Lower leg skin (tissue), 4 donors: ENCODE data around the gene ARHGAP27. TPM values are rescaled to one million over a fixed set of nuclear protein-coding genes. Genes with fewer than 3 reads are reported as not detected.
"Not testable (repeated sequence)": the region's sequence is repeated elsewhere in the genome, so short reads cannot be mapped to it uniquely, and the experiment has no call there.

ENCODE experiments used
- DNase-seq, 2 donors: peaks; one replicate each; pipeline ENCODE4 v3.0.0-alpha.2; 2019; ENCODE audit warnings: low spot score in 2 of 2
- H3K4me3 ChIP-seq: fragments of 200-600 bp; sonication (generic); 2 replicates; pipeline ENCODE4 v1.5.1; 2017; ENCODE audit warnings: mild to moderate bottlenecking, low read depth; ENCODE audit not compliant: poor library complexity, severe bottlenecking
- CTCF ChIP-seq, 3 donors: fragments of 450-650 bp; IDR thresholded peaks; one replicate each; pipeline ENCODE4 v1.5.1; 2016; ENCODE audit warnings: antibody characterized with exemption in 3 of 3, mild to moderate bottlenecking in 3 of 3, moderate library complexity in 2 of 3
- POLR2A ChIP-seq, 2 donors: fragments of 450-650 bp; IDR thresholded peaks; one replicate each; pipeline ENCODE4 v1.6.1; 2016 to 2017; ENCODE audit warnings: antibody characterized with exemption in 2 of 2, mild to moderate bottlenecking in 1 of 2, moderate library complexity in 1 of 2
- WGBS, 2 donors: methylation state at CpG; one replicate each; pipeline ENCODE4 v1.1.5; 2018; 5-methylcytosine and 5-hydroxymethylcytosine counted together
- intact Hi-C: fragments of 100-400 bp; cut with DNase I; formaldehyde crosslinking; loops from one replicate; pipeline ENCODE4 v1.15.0; 2023; ENCODE audit warnings: low total_unique reads
- total RNA-seq, 4 donors: library from RNA; depleted of rRNA; stranded (reverse); fragments of >200 nt; gene quantifications; one replicate each; pipeline ENCODE4 v1.1.0, GENCODE V29; 2016

The ARHGAP27 gene
- total RNA-seq: 10 to 100 TPM; 58.5 to 84.4 (median 68.2) TPM

- WGBS, 2 donors: 4 to 9% methylated on average over 19 to 51 of the region's 66 CpGs
Measured at GRCh38 chr17:45432405-45433158, at the start of gene ARHGAP27. ARHGAP27 (minus strand) TSS chr17:45432870; CDS start chr17:45430279, 2,591 bp downstream.

GRCh38 chr17:45482317-45482716 lies 49.6 kb upstream of the ARHGAP27 start:
- intact Hi-C loops, DNase-seq, H3K4me3 ChIP-seq: not testable (repeated sequence)
- WGBS, 2 donors: 86% methylated on average over 4 of the region's 4 CpGs; no CpG with 5 or more reads in 1 of the 2 donors

More at GRCh38 chr17:45432405-45433158, at the start of gene ARHGAP27:
- TF ChIP-seq POLR2A (IDR thresholded peaks at IDR 0.05) (no peak), CTCF (IDR thresholded peaks at IDR 0.05) (no peak)
- peak within 1 kb of the TSS; percentile 30 for H3K4me3 ChIP-seq
- peak; percentile 59 to 93 for DNase-seq
- intact Hi-C loops: no loop called here

GRCh38 chr17:45475436-45475835 lies 42.8 kb upstream of the ARHGAP27 start:
- DNase-seq, intact Hi-C loops, H3K4me3 ChIP-seq: not testable (repeated sequence)
- WGBS, 2 donors: 91 to 96% methylated on average over 14 of the region's 14 CpGs

GRCh38 chr17:45472249-45472648 lies 39.6 kb upstream of the ARHGAP27 start:
- intact Hi-C loops, H3K4me3 ChIP-seq: not testable (repeated sequence)
- WGBS, 2 donors: 70 to 91% methylated on average over 3 of the region's 3 CpGs
- peak in 1 of 2 donors; percentile 5 for DNase-seq

GRCh38 chr17:45469204-45469563 lies 36.5 kb upstream of the ARHGAP27 start:
- 33 to 40% methylated on average over 4 of the region's 4 CpGs for WGBS, 2 donors
- H3K4me3 ChIP-seq, intact Hi-C loops: not testable (repeated sequence)
- peak in 1 of 2 donors; percentile 8 for DNase-seq

- intact Hi-C loops, H3K4me3 ChIP-seq: not testable (repeated sequence)
- peak in 1 of 2 donors; percentile 82 for DNase-seq
- 53 to 62% methylated on average over 8 to 9 of the region's 14 CpGs for WGBS, 2 donors
Measured at GRCh38 chr17:45468293-45469203, 35.9 kb upstream of the ARHGAP27 start.

GRCh38 chr17:45461524-45462327 lies 29.1 kb upstream of the ARHGAP27 start:
- DNase-seq: peak in 1 of 2 donors; percentile 78
- intact Hi-C loops: not testable (repeated sequence)
- WGBS, 2 donors: 48 to 69% methylated on average over 7 to 8 of the region's 8 CpGs

GRCh38 chr17:45460422-45460821 lies 27.8 kb upstream of the ARHGAP27 start:
- WGBS, 2 donors: 96 to 99% methylated on average over 5 of the region's 5 CpGs
- H3K4me3 ChIP-seq, intact Hi-C loops: not testable (repeated sequence)
- peak in 1 of 2 donors; percentile 25 for DNase-seq

More at GRCh38 chr17:45461524-45462327, 29.1 kb upstream of the ARHGAP27 start:
- not testable (repeated sequence) for H3K4me3 ChIP-seq

GRCh38 chr17:45454341-45454740 lies 21.7 kb upstream of the ARHGAP27 start:
- 88 to 93% methylated on average over 7 of the region's 8 CpGs for WGBS, 2 donors
- intact Hi-C loops, H3K4me3 ChIP-seq, DNase-seq: not testable (repeated sequence)

GRCh38 chr17:45453731-45454130 lies 21.1 kb upstream of the ARHGAP27 start:
- H3K4me3 ChIP-seq, intact Hi-C loops, DNase-seq: not testable (repeated sequence)
- WGBS, 2 donors: 79 to 92% methylated on average over 7 to 14 of the region's 17 CpGs

- H3K4me3 ChIP-seq, intact Hi-C loops, DNase-seq: not testable (repeated sequence)
- WGBS, 2 donors: 71 to 80% methylated on average over 1 to 2 of the region's 7 CpGs
Measured at GRCh38 chr17:45453225-45453534, 20.5 kb upstream of the ARHGAP27 start.

GRCh38 chr17:45452329-45453224 lies 19.9 kb upstream of the ARHGAP27 start:
- intact Hi-C loops, DNase-seq, H3K4me3 ChIP-seq: not testable (repeated sequence)
- 62 to 70% methylated on average over 8 to 9 of the region's 9 CpGs for WGBS, 2 donors
